CD14-positive monocyte (primary cell): ENCODE data around the gene PDE11A. TPM values are rescaled to one million over a fixed set of nuclear protein-coding genes. Genes with fewer than 3 reads are reported as not detected.

ENCODE experiments used
- DNase-seq, 3 donors: peaks; one replicate each; pipeline ENCODE4 v3.0.0-alpha.2; 2011 to 2022
- H2AFZ ChIP-seq: 2 replicates; pipeline ENCODE4 v1.6.0; 2012; ENCODE audit warnings: mild to moderate bottlenecking, low read depth, low read length, inconsistent platforms; ENCODE audit not compliant: insufficient read depth, poor library complexity, severe bottlenecking
- H3K27ac ChIP-seq, 2 donors: 1 replicate in 1 of 2; 2 replicates in 1 of 2; pipeline ENCODE4 v1.5.1; 2012 to 2013; ENCODE audit warnings: low read length in 2 of 2, control low read depth in 1 of 2, inconsistent platforms in 1 of 2, low read depth in 1 of 2, mild to moderate bottlenecking in 1 of 2
- H3K27me3 ChIP-seq, 2 donors: one replicate each; pipeline versions ENCODE4 v1.6.0 to v1.6.1; 2011 to 2013; ENCODE audit warnings: low read length in 2 of 2; ENCODE audit not compliant: control insufficient read depth in 2 of 2, insufficient read depth in 2 of 2
- H3K36me3 ChIP-seq, 2 donors: replicated peaks in 1 of 2; 1 replicate in 1 of 2; 2 replicates in 1 of 2; pipeline versions ENCODE4 v1.5.1 to v1.6.1; 2012 to 2013; ENCODE audit warnings: low read length in 2 of 2, control low read depth in 1 of 2, inconsistent platforms in 1 of 2, mild to moderate bottlenecking in 1 of 2; ENCODE audit not compliant: insufficient read depth in 2 of 2, control insufficient read depth in 1 of 2
- H3K4me1 ChIP-seq, 2 donors: 1 replicate in 1 of 2; 2 replicates in 1 of 2; pipeline versions ENCODE4 v1.5.1 to v1.6.1; 2012 to 2013; ENCODE audit warnings: low read length in 2 of 2, control low read depth in 1 of 2, inconsistent platforms in 1 of 2, mild to moderate bottlenecking in 1 of 2, moderate library complexity in 1 of 2; ENCODE audit not compliant: insufficient read depth in 2 of 2, control insufficient read depth in 1 of 2
- H3K4me2 ChIP-seq: replicated peaks from 2 replicates; pipeline ENCODE3; 2012; ENCODE audit warnings: low read length, moderate library complexity, mild to moderate bottlenecking; ENCODE audit not compliant: poor library complexity, severe bottlenecking; ENCODE audit errors: extremely low read depth
- H3K4me3 ChIP-seq, 3 experiments: fragments of 200-600 bp in 1 of 3; sonication (generic) in 1 of 3; replicated peaks in 1 of 3; 1 replicate in 2 of 3; 2 replicates in 1 of 3; pipeline ENCODE4 v1.5.1; 2011 to 2013; ENCODE audit warnings: low read length in 3 of 3, mild to moderate bottlenecking in 3 of 3, control low read depth in 2 of 3, low read depth in 2 of 3, inconsistent platforms in 1 of 3, moderate library complexity in 1 of 3
- H3K79me2 ChIP-seq: 2 replicates; pipeline ENCODE4 v1.6.0; 2012; ENCODE audit warnings: mild to moderate bottlenecking, control low read depth, inconsistent platforms, low read length, moderate library complexity; ENCODE audit not compliant: insufficient read depth
- H3K9ac ChIP-seq: 2 replicates; pipeline ENCODE4 v1.6.0; 2017; ENCODE audit warnings: low read length, mild to moderate bottlenecking; ENCODE audit not compliant: insufficient read depth, poor library complexity, severe bottlenecking
- H3K9me3 ChIP-seq, 2 donors: replicated peaks in 1 of 2; 1 replicate in 1 of 2; 2 replicates in 1 of 2; pipeline versions ENCODE4 v1.5.1 to v1.6.1; 2012 to 2013; ENCODE audit warnings: low read length in 2 of 2, control low read depth in 1 of 2; ENCODE audit not compliant: control insufficient read depth in 1 of 2, insufficient read depth in 1 of 2
- H4K20me1 ChIP-seq: 2 replicates; pipeline ENCODE4 v1.6.0; 2012; ENCODE audit warnings: mild to moderate bottlenecking, low read length, control low read depth, moderate library complexity; ENCODE audit not compliant: insufficient read depth
- H3K27ac Mint-ChIP-seq, 7 donors: one replicate each; pipeline ENCODE4 v1.8.0; 2020; ENCODE audit warnings: mild to moderate bottlenecking in 7 of 7, mixed read lengths in 7 of 7, moderate library complexity in 6 of 7, inconsistent platforms in 2 of 7
- H3K27me3 Mint-ChIP-seq, 3 donors: one replicate each; pipeline ENCODE4 v1.8.0; 2021 to 2022; ENCODE audit warnings: low read depth in 3 of 3, mild to moderate bottlenecking in 3 of 3, mixed read lengths in 3 of 3, moderate library complexity in 3 of 3, inconsistent platforms in 1 of 3
- H3K36me3 Mint-ChIP-seq, 2 donors: one replicate each; pipeline ENCODE4 v1.8.0; 2020; ENCODE audit warnings: mixed read lengths in 2 of 2, inconsistent platforms in 1 of 2, mild to moderate bottlenecking in 1 of 2
- H3K4me1 Mint-ChIP-seq: one replicate; pipeline ENCODE4 v1.8.0; 2020; ENCODE audit warnings: mild to moderate bottlenecking, mixed read lengths
- H3K4me3 Mint-ChIP-seq, 2 donors: one replicate each; pipeline ENCODE4 v1.8.0; 2020; ENCODE audit warnings: mild to moderate bottlenecking in 2 of 2, mixed read lengths in 2 of 2, moderate library complexity in 1 of 2
- H3K9me3 Mint-ChIP-seq, 7 donors: one replicate each; pipeline ENCODE4 v1.8.0; 2020 to 2022; ENCODE audit warnings: mixed read lengths in 7 of 7, mild to moderate bottlenecking in 6 of 7, moderate library complexity in 6 of 7, inconsistent platforms in 2 of 7
- CTCF ChIP-seq: fragments of 200-600 bp; IDR thresholded peaks from one replicate; pipeline ENCODE4 v1.8.0; 2022; ENCODE audit warnings: antibody characterized with exemption, mild to moderate bottlenecking
- WGBS: methylation state at CpG from one replicate; pipeline ENCODE4 v1.1.5; 2013; ENCODE audit warnings: missing lambda C conversion rate; ENCODE audit not compliant: insufficient coverage; 5-methylcytosine and 5-hydroxymethylcytosine counted together
- intact Hi-C, 2 donors: fragments of 100-400 bp; cut with micrococcal nuclease; formaldehyde crosslinking; loops; one replicate each; pipeline versions ENCODE4 v1.15.0 to v1.15.1; 2023
- polyA plus RNA-seq, 3 donors: library from polyadenylated mRNA; depleted of rRNA in 1 of 3; unstranded in 2 of 3; stranded (reverse) in 1 of 3; fragments of 300-500 nt in 2 of 3; fragments of >200 nt in 1 of 3; fragmentation: Illumina TruSeq in 2 of 3; gene quantifications; 1 replicate in 2 of 3; 2 replicates in 1 of 3; pipeline ENCODE4 v1.2.3, GENCODE V29; 2012 to 2021

The PDE11A gene
- polyA plus RNA-seq, 3 donors: not detected

GRCh38 chr2:177660742-177661141 lies 411.8 kb downstream of the PDE11A start:
- H3K9me3 ChIP-seq: no peaks in the 10 kb centered on the region
- no peak overlapping the region for H3K9ac ChIP-seq
- H3K27me3 ChIP-seq: no peaks in the 10 kb centered on the region
- H3K4me3 ChIP-seq: no peak overlapping the region
- Mint-ChIP-seq H3K36me3 (no peaks in the 10 kb centered on the region), H3K27me3 (peaks cover 0 to 4% (median 2%) of the 10 kb centered on the region in 3 donors), H3K4me1 (no peaks in the 10 kb centered on the region), H3K27ac (no peak overlapping the region), H3K9me3 (peaks cover 0 to 3% (median 0%) of the 10 kb centered on the region in 7 donors), H3K4me3 (no peak overlapping the region)
- H3K4me2 ChIP-seq: no peak overlapping the region
- no peak for DNase-seq
- intact Hi-C loops: no loop called here
- H3K27ac ChIP-seq: no peak overlapping the region
- H3K4me1 ChIP-seq: no peaks in the 10 kb centered on the region
- no peaks in the 10 kb centered on the region for H3K36me3 ChIP-seq
- TF ChIP-seq CTCF: no peak
- H4K20me1 ChIP-seq: no peaks in the 10 kb centered on the region
- no peak overlapping the region for H2AFZ ChIP-seq
- 67% methylated on average over 3 of the region's 3 CpGs for WGBS
- H3K79me2 ChIP-seq: no peaks in the 10 kb centered on the region

GRCh38 chr2:177658309-177658708 lies 414.3 kb downstream of the PDE11A start:
- Histone ChIP-seq H3K27me3 (no peaks in the 10 kb centered on the region), H3K9ac (no peak overlapping the region), H3K9me3 (no peaks in the 10 kb centered on the region), H3K4me3 (no peak overlapping the region), H3K27ac (no peak overlapping the region), H3K4me2 (no peak overlapping the region), H2AFZ (no peak overlapping the region), H3K4me1 (no peaks in the 10 kb centered on the region), H3K36me3 (no peaks in the 10 kb centered on the region), H3K79me2 (no peaks in the 10 kb centered on the region), H4K20me1 (no peaks in the 10 kb centered on the region)
- peaks cover 0 to 4% (median 2%) of the 10 kb centered on the region in 3 donors for H3K27me3 Mint-ChIP-seq
- H3K36me3 Mint-ChIP-seq: no peaks in the 10 kb centered on the region
- no peak overlapping the region for H3K4me3 Mint-ChIP-seq
- H3K9me3 Mint-ChIP-seq: no peaks in the 10 kb centered on the region
- intact Hi-C loops: no loop called here
- no peaks in the 10 kb centered on the region for H3K4me1 Mint-ChIP-seq
- TF ChIP-seq CTCF: no peak
- no peak for DNase-seq
- no peak overlapping the region for H3K27ac Mint-ChIP-seq
